Urinary bladder (tissue), 2 donors: ENCODE results near the gene ZNF772. TPM values are rescaled to one million over a fixed set of nuclear protein-coding genes. Genes with fewer than 3 reads are reported as not detected.

Experiments used
- polyA plus RNA-seq: library from polyadenylated mRNA; stranded (reverse); fragments of 200-250 nt; gene quantifications from one replicate; pipeline ENCODE4 v1.2.3, GENCODE V29; 2013
- small RNA-seq: library from RNA; depleted of rRNA; stranded (forward); fragments of <200 nt; gene quantifications from one replicate; pipeline ENCODE3, GENCODE V24; 2014
- total RNA-seq: library from RNA; depleted of rRNA; stranded (reverse); fragments of >200 nt; gene quantifications from one replicate; pipeline ENCODE4 v1.2.3, GENCODE V29; 2014
- donor health status: healthy.

Gene ZNF772
- total and polyA plus RNA-seq, 2 donors = 3.9 to 25.6 TPM

Small RNA genes lying within 50 kb of the gene (small RNA-seq; reads per million reads assigned to genes)
- gene VN1R107P = not detected

Other genes with a start within 250 kb of the ZNF772 start
- gene AURKC, start 246.5 kb downstream of the ZNF772 start, total RNA-seq = 0.74 TPM
- gene AURKC, start 246.5 kb downstream of the ZNF772 start, polyA plus RNA-seq = 0.73 TPM
- 48.0 TPM for gene ZNF805, start 236.9 kb downstream of the ZNF772 start, total RNA-seq
- gene ZNF805, start 236.9 kb downstream of the ZNF772 start, polyA plus RNA-seq = 2.3 TPM
- 176 TPM for gene ZNF460, start 197.1 kb downstream of the ZNF772 start, total RNA-seq
- gene ZNF460, start 197.1 kb downstream of the ZNF772 start, polyA plus RNA-seq = 0.85 TPM
- 25.4 TPM for gene ZNF543, start 157.1 kb downstream of the ZNF772 start, total RNA-seq
- gene ZNF543, start 157.1 kb downstream of the ZNF772 start, polyA plus RNA-seq = 2.9 TPM
- gene ZNF304, start 126.3 kb downstream of the ZNF772 start, total RNA-seq = 17.9 TPM
- 7.8 TPM for gene ZNF304, start 126.3 kb downstream of the ZNF772 start, polyA plus RNA-seq
- 9.7 TPM for gene TRAPPC2B, start 114.0 kb downstream of the ZNF772 start, total RNA-seq
- gene TRAPPC2B, start 114.0 kb downstream of the ZNF772 start, polyA plus RNA-seq = 26.8 TPM
- gene ZNF547, start 114.0 kb downstream of the ZNF772 start, total RNA-seq = 6.1 TPM
- gene ZNF547, start 114.0 kb downstream of the ZNF772 start, polyA plus RNA-seq = 1.8 TPM
- 35.1 TPM for gene ZNF548, start 87.7 kb downstream of the ZNF772 start, total RNA-seq
- 16.2 TPM for gene ZNF548, start 87.7 kb downstream of the ZNF772 start, polyA plus RNA-seq
- gene ZNF17, start 66.4 kb downstream of the ZNF772 start, total RNA-seq = 27.9 TPM
- 6.1 TPM for gene ZNF17, start 66.4 kb downstream of the ZNF772 start, polyA plus RNA-seq
- gene ZNF749, start 42.2 kb downstream of the ZNF772 start, total RNA-seq = 17.1 TPM
- 10.2 TPM for gene ZNF749, start 42.2 kb downstream of the ZNF772 start, polyA plus RNA-seq
- gene VN1R1, start 20.4 kb downstream of the ZNF772 start, total RNA-seq = 3.4 TPM
- gene VN1R1, start 20.4 kb downstream of the ZNF772 start, polyA plus RNA-seq = 0.66 TPM
- 16.1 TPM for gene ZNF419, start 10.2 kb upstream of the ZNF772 start, total RNA-seq
- 8.0 TPM for gene ZNF419, start 10.2 kb upstream of the ZNF772 start, polyA plus RNA-seq
- 13.4 TPM for gene ZNF773, start 22.4 kb upstream of the ZNF772 start, total RNA-seq
- 7.1 TPM for gene ZNF773, start 22.4 kb upstream of the ZNF772 start, polyA plus RNA-seq
- gene ZNF549, start 49.8 kb upstream of the ZNF772 start, total RNA-seq = 14.8 TPM
- 4.6 TPM for gene ZNF549, start 49.8 kb upstream of the ZNF772 start, polyA plus RNA-seq
- 15.3 TPM for gene ZNF550, start 82.3 kb upstream of the ZNF772 start, total RNA-seq
- gene ZNF550, start 82.3 kb upstream of the ZNF772 start, polyA plus RNA-seq = 7.2 TPM
- gene ZNF416, start 101.3 kb upstream of the ZNF772 start, total RNA-seq = 7.9 TPM
- gene ZNF416, start 101.3 kb upstream of the ZNF772 start, polyA plus RNA-seq = 4.6 TPM
- 18.8 TPM for gene ZIK1, start 106.6 kb upstream of the ZNF772 start, total RNA-seq
- gene ZIK1, start 106.6 kb upstream of the ZNF772 start, polyA plus RNA-seq = 7.4 TPM
- 4.0 TPM for gene ZNF530, start 122.3 kb upstream of the ZNF772 start, total RNA-seq
- gene ZNF530, start 122.3 kb upstream of the ZNF772 start, polyA plus RNA-seq = 4.1 TPM
- 32.1 TPM for gene ZNF134, start 136.7 kb upstream of the ZNF772 start, total RNA-seq
- 17.6 TPM for gene ZNF134, start 136.7 kb upstream of the ZNF772 start, polyA plus RNA-seq
- gene ZNF211, start 155.6 kb upstream of the ZNF772 start, total RNA-seq = 23.8 TPM
- gene ZNF211, start 155.6 kb upstream of the ZNF772 start, polyA plus RNA-seq = 13.0 TPM
- not detected for gene ZSCAN4, start 191.4 kb upstream of the ZNF772 start, total RNA-seq
- gene ZSCAN4, start 191.4 kb upstream of the ZNF772 start, polyA plus RNA-seq = 0.20 TPM
- gene ZNF551, start 204.4 kb upstream of the ZNF772 start, total RNA-seq = 17.5 TPM
- gene ZNF551, start 204.4 kb upstream of the ZNF772 start, polyA plus RNA-seq = 6.1 TPM
- gene ZNF154, start 231.6 kb upstream of the ZNF772 start, total RNA-seq = 29.3 TPM
- 7.4 TPM for gene ZNF154, start 231.6 kb upstream of the ZNF772 start, polyA plus RNA-seq